Stimulated activated CD4-positive, alpha-beta T cell treated with anti-CD3 and anti-CD28 coated beads, Interleukin-12 subunit alpha, Interleukin-12 subunit beta, amount 100 ng/mL, for 4 hours (primary cell): ENCODE results near the gene CYTIP.

Experiments
- DNase-seq: peaks from one replicate; pipeline ENCODE4 v3.0.0-alpha.2; 2020

The CYTIP gene

GRCh38 chr2:157443795-157444640 is at the start of gene CYTIP:
Gene CYTIP, minus strand, starts transcription at chr2:157444089. Its CDS starts 69 bp downstream, at chr2:157444020.
- DNase-seq = peak; percentile 43

GRCh38 chr2:157492189-157492773 is 48.4 kb upstream of the CYTIP start:
- peak; percentile 61 for DNase-seq

GRCh38 chr2:157489983-157490382 is 46.1 kb upstream of the CYTIP start:
- no peak for DNase-seq

- DNase-seq = no peak
These were observed 45.0 kb upstream of the CYTIP start for GRCh38 chr2:157488877-157489276.

GRCh38 chr2:157487747-157488146 is 43.9 kb upstream of the CYTIP start:
- no peak for DNase-seq

- DNase-seq = no peak
These were observed 43.4 kb upstream of the CYTIP start for GRCh38 chr2:157487271-157487610.

GRCh38 chr2:157486596-157487270 is 42.8 kb upstream of the CYTIP start:
- DNase-seq = no peak

- peak; percentile 29 for DNase-seq
These were observed 36.5 kb upstream of the CYTIP start for GRCh38 chr2:157480182-157480961.

GRCh38 chr2:157479081-157480027 is 35.5 kb upstream of the CYTIP start:
- no peak for DNase-seq

- DNase-seq = no peak
These were observed 34.0 kb upstream of the CYTIP start for GRCh38 chr2:157477919-157478318.

- no peak for DNase-seq
These were observed 33.2 kb upstream of the CYTIP start for GRCh38 chr2:157476953-157477709.

- no peak for DNase-seq
These were observed 32.0 kb upstream of the CYTIP start for GRCh38 chr2:157475722-157476390.

- no peak for DNase-seq
These were observed 29.7 kb upstream of the CYTIP start for GRCh38 chr2:157473581-157473980.

GRCh38 chr2:157471078-157471477 is 27.2 kb upstream of the CYTIP start:
- DNase-seq = no peak

GRCh38 chr2:157470321-157470720 is 26.4 kb upstream of the CYTIP start:
- DNase-seq = no peak

- no peak for DNase-seq
These were observed 25.8 kb upstream of the CYTIP start for GRCh38 chr2:157469726-157470125.

- DNase-seq = no peak
These were observed 25.2 kb upstream of the CYTIP start for GRCh38 chr2:157468931-157469708.

GRCh38 chr2:157466764-157467163 is 22.9 kb upstream of the CYTIP start:
- DNase-seq = peak; percentile 34

GRCh38 chr2:157465554-157465953 is 21.7 kb upstream of the CYTIP start:
- DNase-seq = no peak

GRCh38 chr2:157463002-157463401 is 19.1 kb upstream of the CYTIP start:
- no peak for DNase-seq
